DMS79 (cell line): ENCODE results near the gene LIPC.

Source experiments
- DNase-seq: peaks from one replicate; lab custom pipeline; 2025; lab: John Stamatoyannopoulos, UW

LIPC gene

DNA sequence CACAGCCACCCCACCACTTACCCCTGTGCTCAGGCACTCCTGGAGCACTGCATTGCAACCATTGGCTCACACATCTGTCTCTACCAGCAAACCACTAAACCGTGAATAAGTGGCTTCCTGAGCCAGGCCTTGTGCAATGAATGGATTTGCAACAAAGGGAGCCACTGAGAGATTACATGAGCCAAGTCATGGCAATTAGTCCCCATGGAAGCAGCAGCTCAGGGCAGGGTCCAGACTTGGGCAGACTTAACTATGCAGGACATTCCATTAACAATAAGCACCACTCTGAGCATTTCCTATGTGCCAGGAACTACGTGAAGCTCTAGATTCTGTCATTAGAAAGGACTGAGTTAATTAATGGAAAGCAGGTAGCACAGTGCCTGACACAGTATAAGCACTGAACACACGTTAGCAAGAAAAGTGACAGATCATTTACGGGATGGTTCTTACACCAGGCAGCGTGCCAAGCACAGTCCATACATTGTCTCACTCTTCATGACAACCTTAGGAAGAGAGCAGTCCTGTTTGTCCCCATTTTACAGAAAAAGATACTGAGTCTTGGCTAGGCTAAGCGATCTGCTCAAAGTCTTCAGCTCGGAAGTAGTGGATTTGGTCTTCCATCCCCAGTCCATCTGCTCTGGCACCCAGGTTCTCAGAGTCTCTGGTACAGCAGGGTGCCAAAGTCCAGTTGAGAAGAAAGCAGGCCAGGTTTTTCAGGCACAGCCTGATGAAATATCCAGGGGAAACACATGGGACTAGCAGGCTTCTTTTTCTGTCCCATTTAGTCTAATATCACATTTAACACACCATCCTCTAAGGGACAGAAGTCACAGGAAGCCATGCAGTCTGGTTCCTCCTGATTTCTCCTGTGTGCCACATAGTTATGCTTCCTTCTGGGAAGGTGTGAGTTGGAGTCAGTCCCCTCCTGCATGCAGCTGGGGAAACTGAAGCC, 44.1 kb downstream of the LIPC start:
- peak; percentile 89 for DNase-seq

- DNase-seq: no peak
Observed at GRCh38 chr15:58476525-58477162, 44.9 kb downstream of the LIPC start.

DNA sequence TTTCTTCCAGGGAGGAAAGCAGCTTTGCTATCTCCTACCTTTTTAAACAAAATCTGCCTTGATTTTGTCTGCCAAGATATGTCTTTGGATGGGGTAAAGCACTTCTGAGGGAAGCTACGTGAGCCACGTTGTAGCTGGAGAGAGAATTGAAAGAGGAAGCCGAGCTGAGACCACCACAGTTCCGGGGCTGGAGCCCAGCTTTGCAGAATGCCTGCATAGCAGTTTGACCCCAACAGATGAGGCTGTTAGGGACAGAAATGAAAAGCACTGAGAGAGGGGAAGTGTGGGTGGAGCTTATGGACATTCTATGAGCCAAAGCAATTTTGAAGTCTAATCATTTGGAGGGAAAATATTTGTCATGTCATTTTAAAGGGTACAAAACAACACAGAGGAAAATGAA, 45.4 kb downstream of the LIPC start:
- DNase-seq: no peak

- no peak for DNase-seq
Observed at GRCh38 chr15:58478035-58478434, 46.2 kb downstream of the LIPC start.

GRCh38 chr15:58478579-58478978, 46.8 kb downstream of the LIPC start:
- DNase-seq: no peak

GRCh38 chr15:58479941-58480340, 48.1 kb downstream of the LIPC start:
- no peak for DNase-seq

GRCh38 chr15:58483376-58483775, 51.6 kb downstream of the LIPC start:
- DNase-seq: no peak

DNA sequence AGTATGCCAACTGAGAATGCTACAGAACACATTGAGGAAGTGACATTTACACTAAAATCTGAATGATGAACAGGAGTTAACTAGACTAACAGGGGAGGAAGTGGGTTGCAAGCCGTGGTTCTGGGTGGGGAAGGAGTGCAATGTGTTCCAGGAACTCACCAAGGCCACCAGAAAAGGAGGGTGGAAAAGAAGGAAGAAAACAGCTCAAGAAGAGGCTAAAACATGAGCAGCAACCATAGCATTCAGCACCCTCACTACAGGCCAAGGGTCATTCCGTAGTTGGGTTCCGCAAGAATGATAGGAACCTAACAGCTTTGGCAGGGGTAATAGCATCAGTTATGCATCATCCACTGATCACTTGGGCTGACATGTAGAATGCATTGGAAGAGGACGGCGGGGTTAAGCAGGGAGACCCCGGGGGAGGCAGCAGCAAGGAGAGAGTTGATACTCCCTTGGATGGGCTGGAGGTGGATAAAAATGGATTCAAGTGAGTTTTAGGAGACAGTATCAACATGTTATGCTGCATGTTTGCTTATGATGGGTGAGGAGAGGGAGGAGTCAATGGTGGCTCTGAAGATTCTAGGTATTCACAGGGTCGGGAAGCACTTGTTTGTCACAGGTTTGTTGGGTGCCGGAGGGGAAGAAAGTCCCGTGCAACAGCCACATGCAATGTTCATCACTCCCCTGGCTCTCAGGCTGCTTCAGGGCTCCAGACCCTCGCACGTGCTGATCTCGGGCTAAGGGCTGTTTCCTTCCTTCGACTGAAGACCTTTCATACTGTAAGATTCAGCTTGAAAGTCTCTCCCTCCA, 53.2 kb downstream of the LIPC start:
- no peak for DNase-seq

DNA sequence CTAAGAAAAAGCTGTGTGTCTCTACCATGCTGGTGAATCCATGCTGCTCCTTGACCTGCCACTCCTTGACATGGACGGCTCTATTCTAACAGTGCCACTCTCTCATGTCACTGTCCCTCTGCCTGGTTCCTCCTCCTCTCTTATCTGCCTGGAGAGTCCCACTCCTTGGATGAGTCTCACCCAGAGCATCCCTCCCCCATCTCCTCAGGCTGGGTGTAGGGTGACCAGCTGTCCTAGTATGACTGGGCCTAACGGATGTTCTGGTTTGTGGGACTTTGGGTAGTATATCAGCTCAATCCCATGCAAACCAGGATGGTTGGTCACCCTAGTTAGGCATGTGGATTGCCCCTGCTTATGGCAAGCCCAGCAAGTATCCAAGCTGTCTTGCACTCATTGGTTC, 54.3 kb downstream of the LIPC start:
- no peak for DNase-seq

DNA sequence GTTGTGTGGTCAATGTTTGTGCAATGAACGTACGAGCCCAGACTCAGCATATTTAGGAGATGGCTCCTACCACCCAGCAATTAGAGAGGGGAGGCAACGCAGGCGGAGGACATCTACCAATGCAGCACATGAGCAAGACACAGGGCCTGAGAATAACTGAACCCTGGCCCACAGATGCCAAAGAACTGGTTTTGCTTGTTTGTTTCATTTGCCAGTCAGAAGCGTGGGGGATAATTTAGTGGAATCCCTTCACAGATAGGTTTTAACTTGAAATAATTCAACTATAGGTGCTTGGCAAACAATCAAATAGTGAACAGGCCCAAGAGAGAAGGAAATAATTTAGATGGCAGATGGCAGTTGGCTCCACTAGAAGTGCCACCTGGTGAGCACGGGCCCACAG, 54.8 kb downstream of the LIPC start:
- no peak for DNase-seq

DNA sequence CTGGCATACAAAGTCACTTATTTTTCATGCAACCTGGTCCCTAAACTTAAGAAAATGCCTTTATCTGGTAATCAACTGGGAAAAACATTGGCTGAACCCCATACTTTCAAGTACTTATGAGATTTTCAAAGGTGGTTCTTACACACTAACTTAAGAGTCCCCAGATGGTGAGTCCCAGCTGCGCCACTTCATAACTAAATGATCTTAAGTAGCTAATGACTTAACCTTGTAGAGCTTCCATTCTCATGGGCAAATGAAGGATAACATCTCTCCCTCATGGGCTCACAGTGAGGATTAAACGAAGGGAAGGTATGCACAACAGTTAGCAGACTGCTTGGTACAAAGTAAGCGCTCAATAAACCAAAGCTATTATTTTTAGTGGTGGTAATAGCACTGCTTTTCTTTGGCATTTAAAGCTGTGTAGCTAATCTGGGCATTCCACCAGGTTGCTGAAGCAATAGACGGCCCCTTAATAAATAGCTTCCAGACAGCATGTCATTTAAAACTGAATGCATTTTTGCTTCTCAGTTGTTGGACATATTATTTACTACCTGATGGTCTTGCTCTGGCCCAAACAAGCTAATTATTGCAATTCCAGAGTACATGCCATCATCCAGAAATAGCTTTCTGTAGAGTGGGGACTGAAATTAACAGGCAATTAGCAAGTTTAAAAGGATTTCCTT, 55.4 kb downstream of the LIPC start:
- peak; percentile 46 for DNase-seq

DNA sequence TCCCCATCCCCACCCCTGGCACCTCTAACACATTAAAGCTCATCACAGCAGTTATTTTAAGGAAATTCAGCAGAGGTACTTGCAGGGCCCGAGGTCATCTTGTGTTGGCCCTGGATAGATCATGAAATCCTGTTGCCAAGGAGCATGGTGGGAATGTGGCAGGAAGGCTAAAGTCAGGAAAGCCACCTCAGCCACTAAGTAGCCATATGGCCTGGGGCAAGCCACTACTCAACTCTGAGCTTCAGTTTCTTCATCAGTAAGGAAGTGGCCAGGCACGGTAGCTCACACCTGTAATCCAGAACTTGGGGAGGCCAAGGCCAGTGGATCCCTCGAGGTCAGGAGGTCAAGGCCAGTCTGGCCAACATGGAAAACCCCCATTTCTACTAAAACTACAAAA, 55.9 kb downstream of the LIPC start:
- DNase-seq: no peak

- DNase-seq: no peak
Observed at GRCh38 chr15:58489289-58490085, 57.7 kb downstream of the LIPC start.

GRCh38 chr15:58490086-58490887, 58.5 kb downstream of the LIPC start:
- DNase-seq: peak; percentile 55

GRCh38 chr15:58490888-58491473, 59.2 kb downstream of the LIPC start:
- peak; percentile 46 for DNase-seq

DNA sequence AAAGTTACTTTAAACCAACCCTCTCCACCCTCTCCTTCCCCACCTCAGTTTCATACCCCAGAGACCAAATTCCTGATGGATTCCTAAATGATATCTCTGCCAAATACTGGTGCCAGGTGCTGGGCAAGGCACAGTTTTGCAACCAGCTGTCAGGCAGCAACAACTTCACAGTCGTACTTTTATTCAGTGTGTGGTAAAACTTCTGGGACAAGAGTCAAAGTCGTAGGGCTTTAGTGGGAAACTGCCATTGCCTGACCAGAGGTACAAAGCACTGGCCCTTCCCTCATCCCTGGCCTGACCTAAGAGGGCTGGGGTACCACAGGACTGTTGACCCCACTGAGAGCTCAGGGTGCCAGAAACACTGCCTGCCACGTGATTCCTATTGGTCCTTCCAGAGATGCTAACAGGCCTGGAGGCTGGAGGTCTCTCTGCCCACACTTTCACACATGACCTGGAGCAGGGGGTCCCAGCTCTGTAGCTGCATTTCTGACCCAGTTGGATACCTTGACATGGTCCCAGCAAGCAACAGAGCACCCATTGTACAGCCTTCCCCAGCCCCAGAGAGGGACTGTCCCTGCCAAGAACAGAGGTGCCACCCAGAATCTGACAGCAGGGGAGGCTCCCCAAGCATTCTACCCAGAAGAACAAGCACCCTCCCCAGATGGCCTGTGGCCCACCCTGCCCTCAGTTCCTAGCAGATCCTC, 59.9 kb downstream of the LIPC start:
- DNase-seq: no peak

GRCh38 chr15:58492661-58493397, 61.0 kb downstream of the LIPC start:
- DNase-seq: no peak

DNA sequence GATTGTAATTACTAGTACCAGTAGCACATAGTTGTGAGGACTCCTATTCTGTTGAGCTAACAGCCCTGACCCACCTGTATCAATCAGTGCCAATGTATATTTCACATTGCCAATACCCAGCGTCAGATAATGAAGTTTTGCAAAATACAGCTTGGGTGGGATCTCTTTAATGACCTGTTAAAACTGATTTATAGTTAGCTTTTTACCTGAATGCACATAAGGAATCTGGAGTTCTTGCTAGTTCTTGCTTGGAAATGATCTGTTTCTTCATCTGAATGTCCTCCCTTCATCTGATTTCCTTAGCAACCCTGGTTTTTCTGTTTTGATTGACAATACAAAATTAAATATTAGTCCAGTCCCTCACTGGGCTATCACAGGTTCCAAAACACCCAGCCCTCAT, 62.8 kb downstream of the LIPC start:
- no peak for DNase-seq
